Mesendoderm (in vitro differentiated cells): ENCODE results near the gene ATN1. TPM values are rescaled to one million over a fixed set of nuclear protein-coding genes. Genes with fewer than 3 reads are reported as not detected.
"Not testable (repeated sequence)": the region's sequence is repeated elsewhere in the genome, so short reads cannot be mapped to it uniquely, and the experiment has no call there.

Source experiments
- DNase-seq: peaks from one replicate; pipeline ENCODE4 v3.0.0; 2013
- H2AK5ac ChIP-seq: 2 replicates; pipeline ENCODE4 v1.6.1; 2013; ENCODE audit warnings: low read length, inconsistent platforms
- H2BK120ac ChIP-seq: 2 replicates; pipeline ENCODE4 v1.6.1; 2013; ENCODE audit warnings: low read depth, mild to moderate bottlenecking, low read length, moderate library complexity, mixed read lengths
- H2BK15ac ChIP-seq: replicated peaks from 2 replicates; pipeline ENCODE4 v1.6.1; 2013; ENCODE audit warnings: low read depth, mild to moderate bottlenecking, moderate library complexity
- H2BK5ac ChIP-seq: 2 replicates; pipeline ENCODE4 v1.6.1; 2013; ENCODE audit warnings: low read length, inconsistent platforms
- H3K18ac ChIP-seq: 2 replicates; pipeline ENCODE4 v1.6.1; 2013; ENCODE audit warnings: mild to moderate bottlenecking, low read length, mixed read lengths
- H3K23ac ChIP-seq: one replicate; pipeline ENCODE4 v1.6.1; 2013; ENCODE audit warnings: low read length
- H3K27ac ChIP-seq: 2 replicates; pipeline ENCODE4 v1.5.1; 2013; ENCODE audit warnings: low read depth, mild to moderate bottlenecking, inconsistent platforms, low read length, moderate library complexity
- H3K27me3 ChIP-seq: 2 replicates; pipeline ENCODE4 v1.6.1; 2013; ENCODE audit warnings: low read length, control low read depth, mild to moderate bottlenecking, inconsistent platforms; ENCODE audit not compliant: insufficient read depth, poor library complexity
- H3K36me3 ChIP-seq: 2 replicates; pipeline ENCODE4 v1.6.1; 2013; ENCODE audit warnings: low read length, inconsistent platforms; ENCODE audit not compliant: control insufficient read depth, insufficient read depth
- H3K4ac ChIP-seq: one replicate; pipeline ENCODE4 v1.6.1; 2013; ENCODE audit warnings: low read depth, mild to moderate bottlenecking, low read length, moderate library complexity
- H3K4me1 ChIP-seq: 2 replicates; pipeline ENCODE4 v1.6.1; 2013; ENCODE audit warnings: low read depth, low read length, inconsistent platforms; ENCODE audit not compliant: control insufficient read depth
- H3K4me2 ChIP-seq: 2 replicates; pipeline ENCODE4 v1.6.1; 2013; ENCODE audit warnings: low read length
- H3K4me3 ChIP-seq: 2 replicates; pipeline ENCODE4 v1.5.1; 2013; ENCODE audit warnings: mild to moderate bottlenecking, low read length
- H3K56ac ChIP-seq: one replicate; pipeline ENCODE4 v1.6.1; 2013; ENCODE audit warnings: low read length
- H3K79me1 ChIP-seq: 2 replicates; pipeline ENCODE4 v1.6.1; 2013; ENCODE audit warnings: low read length, inconsistent platforms
- H3K79me2 ChIP-seq: 2 replicates; pipeline ENCODE4 v1.6.1; 2013; ENCODE audit warnings: mild to moderate bottlenecking, low read length; ENCODE audit not compliant: control insufficient read depth, insufficient read depth
- H3K9ac ChIP-seq: 2 replicates; pipeline ENCODE4 v1.6.1; 2013; ENCODE audit warnings: low read length, inconsistent platforms
- H4K5ac ChIP-seq: one replicate; pipeline ENCODE4 v1.6.1; 2013; ENCODE audit warnings: low read length
- H4K8ac ChIP-seq: one replicate; pipeline ENCODE4 v1.6.1; 2013; ENCODE audit warnings: low read depth, mild to moderate bottlenecking, control low read depth, low read length, moderate library complexity
- WGBS: extraction: QIAGEN DNeasy Blood & Tissue Kit; methylation state at CpG from one replicate; pipeline ENCODE4 v1.1.7; 2013; ENCODE audit warnings: low lambda C conversion rate, missing lambda C conversion rate; ENCODE audit not compliant: insufficient coverage; ENCODE audit errors: extremely low coverage; 5-methylcytosine and 5-hydroxymethylcytosine counted together
- polyA plus RNA-seq, 2 experiments: library from polyadenylated mRNA; stranded (reverse); fragments of 200-250 nt; gene quantifications; one replicate each; pipeline ENCODE4 v1.2.3, GENCODE V29; 2013

The ATN1 gene
- 69.5 TPM for polyA plus RNA-seq (2013, experiment 1 of 2)
- 69.1 TPM for polyA plus RNA-seq (2013, experiment 2 of 2)

GRCh38 chr12:6927379-6928021, at the start of gene ATN1:
Gene ATN1, plus strand, starts transcription at chr12:6927959. Its CDS starts 6,043 bp downstream, at chr12:6934002.
- Histone ChIP-seq H2BK15ac (peak within 1 kb of the TSS; percentile 28), H3K56ac (peak within 1 kb of the TSS; percentile 98), H4K8ac (peak within 1 kb of the TSS; percentile 90), H2BK5ac (peak within 1 kb of the TSS; percentile 74), H2BK120ac (peak within 1 kb of the TSS; percentile 99), H3K27me3 (no peaks in the 10 kb centered on the region), H3K79me1 (peaks cover 9% of the 10 kb centered on the region), H3K27ac (peak within 1 kb of the TSS; percentile 94), H4K5ac (no peak within 1 kb of the TSS), H2AK5ac (peak within 1 kb of the TSS; percentile 82), H3K23ac (peak within 1 kb of the TSS; percentile 68), H3K4ac (peak within 1 kb of the TSS; percentile 100), H3K18ac (peak within 1 kb of the TSS; percentile 99), H3K4me2 (peak within 1 kb of the TSS; percentile 98), H3K36me3 (peaks cover 1% of the 10 kb centered on the region), H3K9ac (peak within 1 kb of the TSS; percentile 96), H3K4me1 (peaks cover 19% of the 10 kb centered on the region), H3K4me3 (peak within 1 kb of the TSS; percentile 95), H3K79me2 (peaks cover 34% of the 10 kb centered on the region)
- no CpG with 5 or more reads among the region's 66 CpGs for WGBS
- peak; percentile 93 for DNase-seq

- H3K56ac ChIP-seq, H3K23ac ChIP-seq, H3K9ac ChIP-seq, H3K4me2 ChIP-seq, H2BK5ac ChIP-seq, H2AK5ac ChIP-seq, H4K5ac ChIP-seq, H3K4me3 ChIP-seq, DNase-seq, H3K79me1 ChIP-seq, H4K8ac ChIP-seq, H2BK15ac ChIP-seq, H3K36me3 ChIP-seq, H3K4me1 ChIP-seq, H3K27me3 ChIP-seq, H3K18ac ChIP-seq, H3K27ac ChIP-seq, H3K4ac ChIP-seq, H2BK120ac ChIP-seq, H3K79me2 ChIP-seq: not testable (repeated sequence)
- WGBS = no CpG with 5 or more reads among the region's 11 CpGs
Observed at GRCh38 chr12:6879824-6880223, 47.9 kb upstream of the ATN1 start.

GRCh38 chr12:6883252-6883651, 44.5 kb upstream of the ATN1 start:
- no peak overlapping the region for H3K23ac ChIP-seq
- H3K4ac ChIP-seq = no peak overlapping the region
- no peak overlapping the region for H3K9ac ChIP-seq
- H2BK15ac ChIP-seq = no peak overlapping the region
- H3K4me1 ChIP-seq = no peaks in the 10 kb centered on the region
- H3K4me2 ChIP-seq = no peak overlapping the region
- no peak overlapping the region for H3K56ac ChIP-seq
- H4K5ac ChIP-seq = no peak overlapping the region
- H3K79me2 ChIP-seq = no peaks in the 10 kb centered on the region
- H2BK5ac ChIP-seq = no peak overlapping the region
- WGBS = no CpG with 5 or more reads among the region's 5 CpGs
- H3K79me1 ChIP-seq = no peaks in the 10 kb centered on the region
- H3K36me3 ChIP-seq = no peaks in the 10 kb centered on the region
- H2AK5ac ChIP-seq = no peak overlapping the region
- H3K4me3 ChIP-seq = no peak overlapping the region
- H3K18ac ChIP-seq = no peak overlapping the region
- H2BK120ac ChIP-seq = no peak overlapping the region
- DNase-seq = no peak
- H4K8ac ChIP-seq = no peak overlapping the region
- no peaks in the 10 kb centered on the region for H3K27me3 ChIP-seq
- H3K27ac ChIP-seq = no peak overlapping the region

- no peak overlapping the region for H3K4me2 ChIP-seq
- H3K56ac ChIP-seq = peak overlapping the region; percentile 17
- H4K8ac ChIP-seq = no peak overlapping the region
- no peak overlapping the region for H3K27ac ChIP-seq
- H2AK5ac ChIP-seq = peak overlapping the region; percentile 33
- no peaks in the 10 kb centered on the region for H3K79me2 ChIP-seq
- H3K4me1 ChIP-seq = no peaks in the 10 kb centered on the region
- H4K5ac ChIP-seq = no peak overlapping the region
- no peak for DNase-seq
- no CpG with 5 or more reads among the region's 11 CpGs for WGBS
- no peaks in the 10 kb centered on the region for H3K27me3 ChIP-seq
- no peak overlapping the region for H3K23ac ChIP-seq
- H3K18ac ChIP-seq = no peak overlapping the region
- no peak overlapping the region for H2BK15ac ChIP-seq
- H3K4me3 ChIP-seq = no peak overlapping the region
- no peaks in the 10 kb centered on the region for H3K36me3 ChIP-seq
- H3K79me1 ChIP-seq = no peaks in the 10 kb centered on the region
- H2BK5ac ChIP-seq = peak overlapping the region; percentile 39
- no peak overlapping the region for H3K4ac ChIP-seq
- no peak overlapping the region for H2BK120ac ChIP-seq
- no peak overlapping the region for H3K9ac ChIP-seq
Observed at GRCh38 chr12:6883683-6884082, 44.1 kb upstream of the ATN1 start.

GRCh38 chr12:6884539-6884938, 43.2 kb upstream of the ATN1 start:
- Histone ChIP-seq H3K4me1 (no peaks in the 10 kb centered on the region), H3K9ac (no peak overlapping the region), H3K18ac (no peak overlapping the region), H4K5ac (no peak overlapping the region), H2AK5ac (no peak overlapping the region), H3K27ac (no peak overlapping the region), H2BK120ac (no peak overlapping the region), H4K8ac (no peak overlapping the region), H3K4ac (no peak overlapping the region), H2BK5ac (no peak overlapping the region), H3K23ac (no peak overlapping the region), H3K4me3 (no peak overlapping the region), H3K36me3 (no peaks in the 10 kb centered on the region), H2BK15ac (no peak overlapping the region), H3K4me2 (no peak overlapping the region), H3K27me3 (no peaks in the 10 kb centered on the region), H3K79me1 (no peaks in the 10 kb centered on the region), H3K79me2 (no peaks in the 10 kb centered on the region), H3K56ac (peak overlapping the region; percentile 66)
- no CpG with 5 or more reads among the region's 22 CpGs for WGBS
- no peak for DNase-seq
